Cardiac fibroblast (primary cell): ENCODE data around the gene VAMP7.
"Not testable (repeated sequence)": the region's sequence is repeated elsewhere in the genome, so short reads cannot be mapped to it uniquely, and the experiment has no call there.

Source experiments
- DNase-seq, 2 donors: peaks; one replicate each; pipeline versions ENCODE4 v3.0.0 to v3.0.0-alpha.2; 2010; ENCODE audit warnings: low read depth in 2 of 2
- H3K4me3 ChIP-seq, 2 donors: replicated peaks in 1 of 2; 1 replicate in 1 of 2; 2 replicates in 1 of 2; pipeline ENCODE4 v1.5.1; 2011; ENCODE audit warnings: low read depth in 2 of 2, low read length in 2 of 2, mild to moderate bottlenecking in 2 of 2, moderate library complexity in 1 of 2
- CTCF ChIP-seq: IDR thresholded peaks from one replicate; pipeline ENCODE4 v1.5.1; 2011; ENCODE audit warnings: low read depth, mild to moderate bottlenecking, low read length, inconsistent platforms

Gene VAMP7, protein sequence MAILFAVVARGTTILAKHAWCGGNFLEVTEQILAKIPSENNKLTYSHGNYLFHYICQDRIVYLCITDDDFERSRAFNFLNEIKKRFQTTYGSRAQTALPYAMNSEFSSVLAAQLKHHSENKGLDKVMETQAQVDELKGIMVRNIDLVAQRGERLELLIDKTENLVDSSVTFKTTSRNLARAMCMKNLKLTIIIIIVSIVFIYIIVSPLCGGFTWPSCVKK

DNA sequence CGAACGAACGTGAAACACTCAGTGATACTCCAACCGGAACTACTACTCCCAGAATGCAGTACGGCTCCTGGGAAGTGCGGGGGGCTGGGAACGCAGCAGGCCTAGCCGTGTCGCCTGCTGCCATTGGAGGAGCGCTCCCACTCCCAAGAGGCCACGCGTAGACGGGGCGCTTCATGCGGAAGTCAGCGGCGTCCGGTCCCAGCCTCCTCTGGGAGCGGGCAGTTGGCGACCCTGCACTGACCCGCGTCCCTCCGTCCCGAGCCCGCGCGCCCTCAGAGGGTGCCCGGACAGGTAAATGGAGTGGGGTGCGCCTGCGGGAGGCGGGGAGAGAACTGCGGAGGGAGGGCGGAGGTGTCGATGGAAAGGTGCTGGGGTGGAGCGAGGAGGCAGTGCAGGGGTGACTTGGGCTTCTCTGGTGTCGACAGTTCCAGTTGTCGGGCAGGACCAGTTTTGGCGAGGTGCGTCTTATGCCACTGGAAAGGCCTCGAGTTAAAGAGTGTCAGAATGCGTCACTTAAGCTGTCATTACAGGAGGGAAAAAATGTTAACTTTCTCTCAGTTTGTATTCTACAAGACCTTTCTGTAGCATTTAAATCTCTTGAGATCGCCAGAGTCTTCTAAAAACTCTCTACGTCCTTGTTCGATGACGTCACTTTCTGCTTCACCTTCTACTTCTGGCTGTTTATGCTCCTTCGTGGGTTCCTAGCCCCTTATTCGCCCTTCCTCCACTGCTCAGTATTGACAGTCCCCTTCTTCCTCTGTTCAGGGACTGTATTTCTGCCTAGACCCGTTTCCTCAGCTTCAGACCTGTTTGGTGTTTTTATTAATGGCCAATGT lies at the start of gene VAMP7:
VAMP7 (plus strand) TSS at position 188 of the 836 bp plus-strand sequence. CDS start 8,122 bp downstream, outside the sequence.
- H3K4me3 ChIP-seq: peak within 1 kb of the TSS; percentile 70 to 79
- TF ChIP-seq CTCF: no peak
- peak; percentile 84 to 88 for DNase-seq

- no peak for TF ChIP-seq CTCF
- no peak for DNase-seq
Observed at GRCh38 chrX:155841232-155841631, 39.9 kb upstream of the VAMP7 start.

GRCh38 chrX:155851786-155852185 lies 29.4 kb upstream of the VAMP7 start:
- DNase-seq, H3K4me3 ChIP-seq: not testable (repeated sequence)

More at GRCh38 chrX:155841232-155841631, 39.9 kb upstream of the VAMP7 start:
- H3K4me3 ChIP-seq: no peak overlapping the region

DNA sequence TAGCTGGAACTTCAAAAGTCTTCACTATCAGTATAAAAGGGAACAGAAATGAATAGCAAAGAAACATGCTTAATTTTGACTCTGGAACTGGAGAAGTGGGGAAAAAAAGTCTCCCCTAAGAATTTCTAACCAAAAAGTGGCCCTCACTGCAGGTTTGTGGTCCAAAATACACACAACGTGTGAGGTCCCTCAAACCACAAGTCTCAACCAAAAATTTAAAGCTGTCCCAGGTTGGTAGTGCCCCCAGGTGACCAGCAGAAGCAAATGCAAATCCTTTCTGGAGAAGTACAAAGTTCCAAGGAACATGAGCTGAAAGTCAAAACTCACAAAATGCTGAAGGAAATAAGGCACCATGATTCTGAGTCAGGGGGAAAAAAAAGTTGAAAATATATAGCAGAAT lies 23.6 kb upstream of the VAMP7 start:
- TF ChIP-seq CTCF: peak; percentile 17
- no peak overlapping the region for H3K4me3 ChIP-seq
- DNase-seq: peak; percentile 11 to 34

GRCh38 chrX:155864655-155865054 lies 16.5 kb upstream of the VAMP7 start:
- DNase-seq: peak; percentile 6 to 16
- no peak overlapping the region for H3K4me3 ChIP-seq
- TF ChIP-seq CTCF: peak; percentile 13

DNA sequence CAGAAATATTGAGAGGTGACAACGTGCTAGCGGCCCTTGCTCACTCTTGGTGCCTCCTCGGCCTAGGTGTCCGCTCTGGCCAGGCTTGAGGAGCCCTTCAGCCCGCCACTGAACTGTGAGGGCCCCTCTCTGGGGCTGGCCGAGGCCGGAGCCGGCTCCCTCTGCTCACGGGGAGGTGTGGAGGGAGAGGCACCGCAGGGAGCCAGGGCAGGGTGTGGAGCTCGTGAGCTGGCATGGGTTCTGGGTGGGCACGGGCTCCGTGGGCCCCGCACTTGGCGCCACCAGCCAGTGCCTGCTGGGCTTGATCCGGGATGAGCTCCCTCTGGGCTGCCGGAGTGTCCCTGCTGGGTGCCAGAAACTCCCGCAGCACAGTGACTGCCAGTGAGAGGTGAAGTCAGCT lies 16.0 kb upstream of the VAMP7 start:
- DNase-seq: no peak
- H3K4me3 ChIP-seq: no peak overlapping the region
- no peak for TF ChIP-seq CTCF

- no peak for TF ChIP-seq CTCF
- no peak for DNase-seq
Observed at GRCh38 chrX:155867821-155868220, 13.3 kb upstream of the VAMP7 start.

More at GRCh38 chrX:155867821-155868220, 13.3 kb upstream of the VAMP7 start:
- H3K4me3 ChIP-seq: no peak overlapping the region
